Measurements from ENCODE around the gene SRPK2.
"Not testable (repeated sequence)": the region's sequence is repeated elsewhere in the genome, so short reads cannot be mapped to it uniquely, and the experiment has no call there.

Gene SRPK2

GRCh38 chr7:105438254-105438653, 49.5 kb upstream of the SRPK2 start (continued):
- TF ChIP-seq KLF9 (tag by site-specific recombination; IDR thresholded peaks at IDR 0.05; ENCODE audit: low read depth) (no peak), PRDM6 (tag by site-specific recombination; IDR thresholded peaks at IDR 0.05) (no peak), ZNF670 (tag by site-specific recombination; IDR thresholded peaks at IDR 0.05; ENCODE audit: low read depth) (no peak), BCL11A (tag by site-specific recombination; IDR thresholded peaks at IDR 0.05; ENCODE audit: low read depth) (no peak), ZNF433 (tag by site-specific recombination; IDR thresholded peaks at IDR 0.05; ENCODE audit: low read depth) (no peak), ZNF513 (tag by site-specific recombination; IDR thresholded peaks at IDR 0.05) (no peak), ZNF169 (tag by site-specific recombination; IDR thresholded peaks at IDR 0.05) (no peak), ZNF280C (tag by site-specific recombination; IDR thresholded peaks at IDR 0.05) (no peak), BCL11B (tag by site-specific recombination; IDR thresholded peaks at IDR 0.05; ENCODE audit: low read depth) (no peak)

GRCh38 chr7:105437356-105437755, 48.6 kb upstream of the SRPK2 start:
- H3K27ac ChIP-seq (ENCODE audit: extremely low read depth, low read depth, low read length): not testable (repeated sequence)

GRCh38 chr7:105429746-105430612, 41.3 kb upstream of the SRPK2 start:
- H3K9me3 ChIP-seq (ENCODE audit: control insufficient read depth, insufficient read depth, low read depth, low read length): no peaks in the 10 kb centered on the region
- no peak overlapping the region for H3K4me3 ChIP-seq (ENCODE audit: low read depth, low read length)
- CTCF ChIA-PET: interaction anchor here (0.6 to 2.2 kb wide), 13 partner anchors 9 to 622 kb away, joined by 3 to 14 read pairs (median 4); no protein-coding TSS in a partner anchor
- POLR2A ChIA-PET: no interaction called here
- no peak overlapping the region for H3K27ac ChIP-seq (ENCODE audit: extremely low read depth, low read depth, low read length)
- no peaks in the 10 kb centered on the region for H3K4me1 ChIP-seq (ENCODE audit: control insufficient read depth, insufficient read depth, low read length)
- no peaks in the 10 kb centered on the region for H3K36me3 ChIP-seq (ENCODE audit: control insufficient read depth in 2 of 2, insufficient read depth in 1 of 2, low read length in 2 of 2)
- TF ChIP-seq ZNF302 (tag by site-specific recombination; IDR thresholded peaks at IDR 0.05; ENCODE audit: low read depth): no peak
- no peak for TF ChIP-seq KLF7 (tag by site-specific recombination; IDR thresholded peaks at IDR 0.05; ENCODE audit: borderline replicate concordance)
- no peak for TF ChIP-seq ZNF785 (tag by site-specific recombination; IDR thresholded peaks at IDR 0.05)
- TF ChIP-seq ZNF148 (tag by site-specific recombination; IDR thresholded peaks at IDR 0.05; ENCODE audit: borderline replicate concordance): no peak
- TF ChIP-seq ZNF514 (tag by site-specific recombination; IDR thresholded peaks at IDR 0.05): no peak
- no peak for TF ChIP-seq ZNF548 (tag by site-specific recombination; IDR thresholded peaks at IDR 0.05)
- no peak for TF ChIP-seq ZBTB1 (tag by site-specific recombination; IDR thresholded peaks at IDR 0.05)
- TF ChIP-seq ZNF580 (tag by site-specific recombination; IDR thresholded peaks at IDR 0.05): no peak
- TF ChIP-seq BCL6B (tag by site-specific recombination; IDR thresholded peaks at IDR 0.05): no peak
- TF ChIP-seq ZNF549 (tag by site-specific recombination; IDR thresholded peaks at IDR 0.05): no peak
- TF ChIP-seq ZNF394 (tag by site-specific recombination; IDR thresholded peaks at IDR 0.05; ENCODE audit: borderline replicate concordance): no peak
- TF ChIP-seq ZNF37A (tag by site-specific recombination; IDR thresholded peaks at IDR 0.05): no peak
- no peak for TF ChIP-seq YY2 (tag by site-specific recombination; IDR thresholded peaks at IDR 0.05)
- no peak for TF ChIP-seq ZNF133 (tag by site-specific recombination; IDR thresholded peaks at IDR 0.05)

More at GRCh38 chr7:105437356-105437755, 48.6 kb upstream of the SRPK2 start:
- CTCF ChIA-PET: interaction anchor here (0.6 to 1.1 kb wide), 2 partner anchors 20 to 456 kb away, joined by 3 read pairs; no protein-coding TSS in a partner anchor
- POLR2A ChIA-PET; H3K4me1 ChIP-seq (ENCODE audit: control insufficient read depth, insufficient read depth, low read length); H3K36me3 ChIP-seq (ENCODE audit: control insufficient read depth in 2 of 2, insufficient read depth in 1 of 2, low read length in 2 of 2); H3K9me3 ChIP-seq (ENCODE audit: control insufficient read depth, insufficient read depth, low read depth, low read length); H3K4me3 ChIP-seq (ENCODE audit: low read depth, low read length): not testable (repeated sequence)

All from HEK293 (cell line).